Neural progenitor cell (in vitro differentiated cells): ENCODE measurements around the gene ASNS.

Source experiments
- CTCF ChIP-seq: fragments of 200-600 bp; sonication (generic); IDR thresholded peaks from 2 replicates; pipeline ENCODE4 v1.5.1; 2017; ENCODE audit warnings: antibody characterized with exemption, mild to moderate bottlenecking
- EZH2 ChIP-seq: fragments of 200-600 bp; sonication (generic); IDR thresholded peaks from 2 replicates; pipeline ENCODE4 v1.6.1; 2017; ENCODE audit warnings: antibody characterized with exemption, mild to moderate bottlenecking, moderate library complexity
- EZH2phosphoT487 ChIP-seq: fragments of 200-600 bp; sonication (generic); IDR thresholded peaks from 2 replicates; pipeline ENCODE4 v1.6.1; 2017; ENCODE audit warnings: antibody characterized with exemption

- TF ChIP-seq CTCF (peak; percentile 64), EZH2phosphoT487 (no peak), EZH2 (no peak)
Observed at GRCh38 chr7:97845622-97846203, 26.5 kb downstream of the ASNS start.
